ENCODE measurements around the gene SYNDIG1.

The SYNDIG1 gene

DNA sequence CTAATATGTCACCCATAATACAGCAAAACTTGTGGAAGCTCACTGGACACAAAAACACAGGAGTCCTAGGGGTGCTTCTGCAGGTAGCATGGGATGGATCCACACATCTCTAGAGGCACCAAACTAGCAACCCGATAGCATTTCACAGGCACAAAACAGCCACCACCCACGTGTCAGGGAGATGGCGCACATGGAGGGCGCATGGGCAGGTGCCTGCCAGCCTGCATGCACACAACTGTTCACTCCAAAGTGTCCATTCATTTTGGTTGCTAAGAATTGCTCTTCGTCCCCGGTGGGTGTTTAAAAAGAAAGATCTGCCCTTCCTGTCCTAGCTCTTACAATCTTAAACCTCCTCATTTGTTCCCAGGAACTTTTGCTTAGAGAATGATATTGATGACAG lies 171.3 kb downstream of the SYNDIG1 start:
- no peak for DNase-seq

DNA sequence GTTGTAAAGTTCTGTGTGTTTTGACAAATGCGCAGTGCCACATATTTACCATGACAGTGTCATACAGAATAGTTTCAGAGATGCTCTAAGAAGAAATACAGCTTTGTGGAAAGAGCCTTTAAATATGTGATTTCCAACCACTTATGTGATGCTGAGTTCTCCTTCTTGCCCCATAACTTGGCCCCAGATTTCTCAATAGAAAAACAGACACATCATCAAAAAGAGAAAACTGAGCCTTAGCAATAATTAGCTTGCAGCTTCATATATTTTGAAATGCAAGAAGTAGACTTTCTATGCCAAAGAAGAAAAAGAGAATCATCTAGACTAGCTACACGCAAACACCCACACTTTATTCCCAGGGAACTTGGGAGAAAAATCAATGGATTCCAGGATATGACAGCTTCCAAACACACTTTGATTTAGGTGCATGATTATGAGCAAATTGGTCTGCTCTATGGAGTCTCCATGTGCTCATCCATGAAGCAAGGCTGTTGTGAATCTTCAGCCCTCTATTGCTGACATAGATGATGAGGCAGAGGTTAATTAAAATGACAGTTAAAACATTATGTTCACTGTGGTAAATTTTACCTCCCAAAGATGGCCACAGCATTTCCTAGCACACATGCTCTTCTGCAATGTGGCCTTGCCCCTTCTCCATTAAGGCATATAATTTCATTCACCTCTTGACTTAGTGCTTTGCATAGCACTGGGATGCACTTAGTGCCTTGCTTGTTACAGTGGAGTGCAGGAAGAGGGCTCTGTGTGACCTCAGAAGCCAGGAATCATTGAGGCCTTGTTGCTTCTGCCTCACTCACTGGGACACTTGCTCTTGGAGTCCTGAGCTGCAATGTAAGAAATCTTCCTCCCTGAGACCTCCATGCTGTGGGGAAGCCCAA lies 174.6 kb downstream of the SYNDIG1 start:
- no peak for DNase-seq

- no peak for DNase-seq
Measured at GRCh38 chr20:24646321-24646720, 176.9 kb downstream of the SYNDIG1 start.

DNA sequence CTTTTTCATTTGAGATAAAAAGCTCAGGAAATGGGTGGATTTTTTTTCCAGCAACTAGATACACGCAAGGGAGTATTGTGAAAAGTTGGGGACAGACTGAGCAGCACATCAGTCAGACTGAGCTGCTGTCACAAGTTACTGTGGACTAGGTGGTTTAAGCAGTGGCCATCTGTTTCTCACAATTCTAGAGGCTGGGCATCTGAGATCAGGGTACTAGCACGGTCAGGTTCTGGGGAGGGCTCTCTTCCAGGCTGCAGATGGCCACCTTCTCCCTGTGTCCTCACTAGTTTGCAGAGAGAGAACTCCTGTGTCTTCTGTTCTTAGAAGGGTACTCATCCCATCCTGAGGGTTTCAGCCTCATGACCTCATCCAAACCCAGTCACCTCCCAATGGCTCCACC lies 178.3 kb downstream of the SYNDIG1 start:
- no peak for DNase-seq

GRCh38 chr20:24648481-24648880 lies 179.1 kb downstream of the SYNDIG1 start:
- DNase-seq, result no peak

- no peak for DNase-seq
Measured at GRCh38 chr20:24648919-24649318, 179.5 kb downstream of the SYNDIG1 start.

GRCh38 chr20:24649787-24650490 lies 180.5 kb downstream of the SYNDIG1 start:
- DNase-seq, result no peak

- DNase-seq, result no peak
Measured at GRCh38 chr20:24651171-24651975, 181.9 kb downstream of the SYNDIG1 start.

DNA sequence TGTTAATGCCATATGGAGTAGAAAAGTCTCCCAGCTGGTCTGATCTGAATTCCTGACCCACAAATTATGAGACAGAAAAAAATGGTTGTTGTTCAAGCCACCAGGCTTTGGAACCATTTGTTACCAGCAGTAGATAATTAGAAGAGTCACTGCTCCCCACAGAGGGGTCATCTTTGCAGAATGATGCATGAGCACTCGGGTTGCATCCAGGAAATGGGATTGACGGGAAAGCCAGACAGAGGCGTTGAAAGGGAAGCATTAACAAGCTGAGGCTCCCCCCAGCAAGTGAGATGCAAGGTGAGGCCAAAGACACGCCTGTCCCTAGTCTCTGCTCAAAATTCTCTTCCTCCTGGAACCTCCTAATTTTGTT lies 182.5 kb downstream of the SYNDIG1 start:
- DNase-seq, result no peak

GRCh38 chr20:24653306-24653705 lies 183.9 kb downstream of the SYNDIG1 start:
- no peak for DNase-seq

GRCh38 chr20:24654425-24654824 lies 185.0 kb downstream of the SYNDIG1 start:
- no peak for DNase-seq

DNA sequence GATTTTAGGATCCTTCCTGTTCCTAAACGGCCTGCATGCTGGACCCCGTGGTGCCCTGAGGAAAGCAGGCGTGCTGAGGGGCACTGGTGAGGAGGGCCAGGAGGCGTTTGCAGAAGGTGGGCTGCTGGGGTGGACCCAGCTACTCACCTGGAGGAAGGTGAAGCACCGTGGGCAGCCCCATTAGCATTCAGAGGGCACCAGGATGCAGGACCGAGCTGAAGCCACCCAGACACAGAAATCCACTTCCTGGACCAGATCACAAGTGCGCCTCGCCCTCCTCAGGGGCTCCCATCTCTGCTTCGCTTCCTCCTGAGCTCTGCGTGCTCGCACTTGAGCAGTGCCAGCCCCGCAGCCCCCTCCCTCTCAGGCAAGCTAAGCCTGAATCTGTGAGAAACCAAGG lies 187.0 kb downstream of the SYNDIG1 start:
- no peak for DNase-seq

DNA sequence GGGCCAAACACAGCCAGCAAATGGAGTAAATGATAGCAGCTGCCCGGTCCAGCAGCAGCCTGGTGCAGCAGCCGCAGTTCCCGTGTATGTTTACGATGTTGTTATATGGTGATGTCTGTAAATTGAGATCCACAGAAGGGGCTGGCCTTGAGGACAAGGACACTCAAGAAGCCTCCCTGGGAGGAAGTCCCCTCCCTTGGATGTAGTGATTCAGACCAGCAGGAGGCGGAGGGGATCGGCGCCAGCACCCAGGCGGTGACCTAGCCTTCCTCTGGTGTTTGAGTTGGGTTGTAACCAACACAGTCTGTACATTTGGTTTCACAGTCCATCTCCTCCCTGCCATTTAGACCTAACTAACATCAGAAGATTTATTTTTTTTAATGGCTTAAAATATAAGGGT lies 187.8 kb downstream of the SYNDIG1 start:
- DNase-seq, result no peak

GRCh38 chr20:24657878-24658620 lies 188.6 kb downstream of the SYNDIG1 start:
- DNase-seq, result no peak

- DNase-seq, result no peak
Measured at GRCh38 chr20:24658920-24659660, 189.7 kb downstream of the SYNDIG1 start.

DNA sequence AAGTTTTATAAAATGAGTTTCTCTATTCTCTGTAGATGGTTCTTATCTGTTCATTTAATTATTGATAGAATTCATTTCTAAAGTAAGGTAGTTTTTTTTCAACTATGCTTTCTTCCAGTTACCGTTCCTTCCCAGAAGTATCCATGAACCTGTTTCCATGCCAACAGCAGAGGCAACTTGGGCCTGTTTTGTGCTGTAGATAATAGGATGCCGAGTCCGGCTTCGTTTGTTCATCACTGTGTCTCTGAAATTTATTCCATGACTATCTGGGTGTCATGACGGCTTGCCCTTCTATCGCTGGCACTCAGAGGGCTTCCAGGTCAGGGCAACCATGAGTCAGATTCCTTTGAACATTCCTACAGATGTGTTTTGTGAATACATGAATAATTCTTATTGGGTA lies 190.4 kb downstream of the SYNDIG1 start:
- DNase-seq, result no peak

GRCh38 chr20:24660651-24661050 lies 191.2 kb downstream of the SYNDIG1 start:
- no peak for DNase-seq

DNA sequence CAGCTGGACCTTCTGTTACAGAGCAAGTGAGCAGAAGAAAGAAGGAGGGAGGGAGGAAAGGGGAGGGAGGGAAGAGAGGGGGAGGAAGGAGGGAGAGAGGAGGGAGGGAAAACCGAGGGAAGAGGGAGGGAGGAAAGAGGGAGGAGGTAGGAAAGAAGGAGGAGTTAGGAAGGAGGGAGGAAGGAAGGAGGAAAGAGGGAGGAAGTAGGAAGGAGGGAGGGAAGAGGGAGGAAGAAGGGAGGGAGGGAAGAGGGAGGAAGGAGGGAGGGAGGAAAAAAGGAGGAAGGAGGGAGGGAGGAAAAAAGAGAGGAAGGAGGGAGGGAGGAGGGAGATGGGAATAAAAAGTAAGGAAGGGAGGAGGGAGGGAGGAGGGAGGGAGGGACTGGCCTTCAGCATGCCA lies 191.8 kb downstream of the SYNDIG1 start:
- no peak for DNase-seq

DNA sequence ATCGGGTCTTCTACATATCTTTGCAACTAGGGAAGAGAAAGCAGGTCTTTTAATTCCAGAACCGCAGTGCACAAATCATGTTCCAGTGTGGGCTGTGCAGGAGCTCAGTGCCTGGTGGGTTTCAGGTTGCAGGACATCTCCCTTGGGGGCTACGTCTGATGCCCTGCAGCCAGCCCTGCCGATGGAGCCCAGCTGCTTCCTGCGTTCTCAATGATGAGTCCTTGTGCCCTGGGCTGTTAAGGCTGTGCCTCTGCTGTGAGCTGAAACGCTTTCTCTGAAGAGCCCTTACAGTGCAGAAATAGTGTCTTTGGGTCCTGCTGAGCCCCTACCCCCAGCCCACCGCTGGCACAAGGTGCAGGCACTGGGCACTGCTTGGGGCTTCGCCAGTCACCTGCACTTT lies 192.9 kb downstream of the SYNDIG1 start:
- DNase-seq, result no peak

- no peak for DNase-seq
Measured at GRCh38 chr20:24662752-24663365, 193.4 kb downstream of the SYNDIG1 start.

- DNase-seq, result no peak
Measured at GRCh38 chr20:24663496-24663895, 194.1 kb downstream of the SYNDIG1 start.
